AG04450 (cell line): ENCODE results near the gene CHMP4A. TPM values are rescaled to one million over a fixed set of nuclear protein-coding genes. Genes with fewer than 3 reads are reported as not detected.

Source experiments
- CTCF ChIA-PET: fragments of 300-600, 350-600 bp; formaldehyde crosslinking; extraction: SDS; loops from one replicate; lab custom pipeline; 2022; ENCODE audit warnings: antibody characterized with exemption, inconsistent platforms; lab: Charles Lee
- POLR2A ChIA-PET: fragments of 350-600 bp; formaldehyde crosslinking; extraction: SDS; loops from one replicate; lab custom pipeline; 2021; ENCODE audit warnings: antibody characterized with exemption, inconsistent platforms; lab: Yijun Ruan, JAX
- DNase-seq: peaks from one replicate; pipeline ENCODE4 v3.0.0-alpha.2; 2011; ENCODE audit warnings: low read depth, low spot score
- H3K27ac ChIP-seq: one replicate; pipeline ENCODE4 v1.5.1; 2012; ENCODE audit warnings: low read depth, low read length, control low read depth
- H3K27me3 ChIP-seq: one replicate; pipeline ENCODE4 v1.6.0; 2012; ENCODE audit warnings: low read length; ENCODE audit not compliant: control insufficient read depth, insufficient read depth
- H3K4me3 ChIP-seq: 2 replicates; pipeline ENCODE4 v1.5.1; 2011; ENCODE audit warnings: mild to moderate bottlenecking, low read depth, low read length, control low read depth
- H3K9me3 ChIP-seq: 2 replicates; pipeline ENCODE4 v1.5.1; 2012; ENCODE audit warnings: low read length; ENCODE audit not compliant: control insufficient read depth, insufficient read depth
- CTCF ChIP-seq: IDR thresholded peaks from 2 replicates; pipeline ENCODE4 v1.5.1; 2011; ENCODE audit warnings: low read depth, low read length, control low read depth, inconsistent platforms
- polyA plus RNA-seq: library from polyadenylated mRNA; depleted of rRNA; stranded (reverse); fragments of >200 nt; gene quantifications from 2 replicates; pipeline ENCODE4 v1.2.3, GENCODE V29; 2011

Gene CHMP4A
- polyA plus RNA-seq, 1 experiment, result 55.7 TPM

DNA sequence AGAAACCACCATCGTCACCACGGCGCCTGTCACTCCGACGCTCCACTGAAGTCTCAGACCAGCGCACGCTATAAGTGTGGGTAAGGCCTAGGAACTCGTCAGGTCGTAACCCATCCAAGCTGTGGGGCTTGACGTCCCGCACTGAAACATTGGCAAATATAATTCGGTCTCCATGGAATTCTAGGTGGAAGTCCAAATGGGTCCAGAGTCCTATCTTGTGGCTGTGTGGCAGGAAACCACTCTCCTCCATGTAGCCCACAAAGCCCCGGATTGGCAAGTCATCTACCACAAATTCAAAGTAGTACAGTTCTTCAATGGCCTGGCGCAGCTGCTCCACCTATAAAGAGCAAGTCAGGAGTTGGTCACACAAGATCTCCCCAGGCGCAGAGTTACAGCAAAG is 20.4 kb downstream of the CHMP4A start:
- H3K4me3 ChIP-seq, result no peak overlapping the region
- no peak for TF ChIP-seq CTCF
- no peaks in the 10 kb centered on the region for H3K27me3 ChIP-seq
- CTCF ChIA-PET, result no interaction called here
- POLR2A ChIA-PET, result no interaction called here
- no peaks in the 10 kb centered on the region; the same call in 1 of the 2 replicates for H3K9me3 ChIP-seq
- H3K27ac ChIP-seq, result no peak overlapping the region
- no peak for DNase-seq

- CTCF ChIA-PET, result interaction anchor here (0.9 to 1.1 kb wide), 2 partner anchors 29 to 53 kb away, joined by 3 read pairs; partner anchors contain the start of gene IRF9
- H3K9me3 ChIP-seq, result no peaks in the 10 kb centered on the region; the same call in 1 of the 2 replicates
- POLR2A ChIA-PET, result no interaction called here
- no peaks in the 10 kb centered on the region for H3K27me3 ChIP-seq
- no peak for DNase-seq
- H3K4me3 ChIP-seq, result no peak overlapping the region
- no peak for TF ChIP-seq CTCF
- no peak overlapping the region for H3K27ac ChIP-seq
Observed at GRCh38 chr14:24190416-24190815, 22.9 kb downstream of the CHMP4A start.

DNA sequence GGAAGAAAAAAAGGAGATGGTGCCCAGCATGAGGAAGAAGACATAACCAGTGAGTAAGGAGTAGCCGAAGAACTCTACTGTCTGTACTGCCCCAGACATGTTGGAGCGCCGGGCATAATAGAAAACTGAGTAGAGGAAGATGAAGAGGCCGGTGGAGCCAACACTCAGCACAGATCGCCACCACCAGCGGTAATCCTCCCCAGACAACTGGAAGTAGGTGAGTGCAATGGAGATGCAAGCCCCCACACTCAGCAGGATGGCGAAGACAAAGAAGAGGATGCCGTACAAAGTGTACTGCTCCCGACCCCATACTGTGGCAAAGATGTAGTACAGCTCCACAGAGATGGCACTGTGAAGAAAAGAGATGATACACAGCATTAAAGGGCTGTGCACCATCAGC is 23.8 kb downstream of the CHMP4A start:
- Histone ChIP-seq H3K27me3 (no peaks in the 10 kb centered on the region), H3K4me3 (no peak overlapping the region), H3K9me3 (no peaks in the 10 kb centered on the region; the same call in 1 of the 2 replicates), H3K27ac (peak overlapping the region; percentile 47)
- DNase-seq, result no peak
- TF ChIP-seq CTCF, result no peak
- CTCF ChIA-PET, result interaction anchor here (0.9 to 1.0 kb wide), 2 partner anchors 54 to 81 kb away, joined by 3 read pairs; no protein-coding TSS in a partner anchor
- POLR2A ChIA-PET, result interaction anchor here (1.5 kb wide), 1 partner anchor 24 kb away, joined by 9 read pairs; the partner anchor contains the start of gene CHMP4A

DNA sequence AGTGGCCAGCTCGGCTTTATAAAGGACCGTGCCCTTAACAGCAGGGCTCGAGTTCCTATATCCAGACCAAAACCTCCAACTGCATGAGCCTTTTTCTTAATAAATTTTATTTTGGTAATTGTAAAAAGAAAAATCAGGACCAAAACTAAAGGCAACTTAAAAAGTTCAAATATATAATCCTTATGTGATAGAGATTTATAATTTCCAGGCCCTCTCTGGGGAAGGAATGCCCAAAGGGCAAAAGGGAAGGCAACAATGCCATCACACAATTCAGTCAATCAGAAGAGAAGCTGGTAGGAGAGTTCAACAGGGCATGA is 24.3 kb downstream of the CHMP4A start:
- TF ChIP-seq CTCF, result no peak
- POLR2A ChIA-PET, result interaction anchor here (1.1 to 1.5 kb wide), 2 partner anchors 9 to 25 kb away, joined by 4 to 9 read pairs; partner anchors contain the start of gene CHMP4A
- CTCF ChIA-PET, result interaction anchor here (0.6 to 2.7 kb wide), 3 partner anchors 28 to 80 kb away, joined by 3 to 10 read pairs (median 3); partner anchors contain the start of gene IRF9
- Histone ChIP-seq H3K27me3 (no peaks in the 10 kb centered on the region), H3K4me3 (peak overlapping the region; percentile 31; the same call in 1 of the 2 replicates), H3K9me3 (no peaks in the 10 kb centered on the region; the same call in 1 of the 2 replicates), H3K27ac (peak overlapping the region; percentile 47)
- no peak for DNase-seq

DNA sequence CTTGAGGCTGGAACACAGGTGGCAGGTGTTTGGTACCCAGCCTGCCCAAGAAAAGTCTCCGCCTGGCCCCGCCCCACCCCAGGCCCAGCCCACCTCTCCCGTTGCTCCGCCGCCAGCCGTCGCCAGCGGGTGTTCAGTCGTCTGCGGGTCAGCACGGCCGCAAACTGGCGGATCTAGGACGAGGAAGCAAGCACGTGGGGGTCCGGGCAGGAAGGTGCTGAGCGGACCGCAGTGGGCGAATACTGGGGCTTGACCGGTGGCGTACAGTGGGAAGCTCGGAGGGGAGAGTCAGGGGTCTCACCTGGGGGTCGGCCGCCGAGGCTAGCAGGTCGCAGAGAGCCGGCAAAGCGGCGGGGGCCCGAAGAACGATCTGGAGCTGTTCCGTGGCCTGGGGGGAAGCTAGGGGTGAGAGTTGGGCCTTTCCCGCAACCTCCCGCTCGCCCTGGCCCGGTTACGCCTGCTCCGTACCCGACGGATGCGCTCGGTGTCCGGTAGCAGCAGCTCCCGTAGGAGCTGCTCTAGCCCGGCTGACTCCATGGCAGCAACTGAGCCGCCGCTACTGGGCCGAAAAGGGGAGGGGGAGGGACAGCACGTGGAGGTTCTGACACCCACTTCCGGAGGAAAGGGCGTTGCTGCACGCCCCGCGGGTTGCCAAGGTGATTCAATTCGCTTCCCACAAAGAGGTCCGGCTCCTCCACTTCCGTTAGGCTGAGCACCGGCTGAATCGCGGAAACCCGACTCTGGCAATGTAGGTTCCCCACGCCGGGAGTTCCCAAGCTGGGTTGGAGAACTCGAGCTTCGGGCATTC is 24.8 kb downstream of the CHMP4A start, which contains the start of gene IPO4:
IPO4 (minus strand) TSS at position 566 of the 808 bp plus-strand sequence; CDS start at position 537, 29 bp downstream.
- DNase-seq, result peak; percentile 94
- H3K4me3 ChIP-seq, result peak within 1 kb of the TSS; percentile 85
- no peak for TF ChIP-seq CTCF
- POLR2A ChIA-PET, result interaction anchor here (0.8 to 1.5 kb wide), 4 partner anchors 7 to 178 kb away, joined by 3 to 9 read pairs (median 4); partner anchors contain the start of genes CHMP4A and TM9SF1
- no peaks in the 10 kb centered on the region for H3K27me3 ChIP-seq
- CTCF ChIA-PET, result interaction anchor here (0.6 to 2.7 kb wide), 2 partner anchors 28 to 46 kb away, joined by 3 to 10 read pairs; partner anchors contain the start of gene IRF9
- H3K27ac ChIP-seq, result peak within 1 kb of the TSS; percentile 77
- no peaks in the 10 kb centered on the region; the same call in 1 of the 2 replicates for H3K9me3 ChIP-seq
